ENCODE data around the gene GARNL3.

GARNL3 gene

GRCh38 chr9:127388037-127388855 lies 123.7 kb downstream of the GARNL3 start:
- peak; percentile 69 for DNase-seq (ENCODE audit: low read depth)

GRCh38 chr9:127388856-127389238 lies 124.3 kb downstream of the GARNL3 start:
- DNase-seq (ENCODE audit: low read depth), result no peak

- no peak for DNase-seq (ENCODE audit: low read depth)
These were observed 125.0 kb downstream of the GARNL3 start for GRCh38 chr9:127389381-127390247.

- DNase-seq (ENCODE audit: low read depth), result no peak
These were observed 125.6 kb downstream of the GARNL3 start for GRCh38 chr9:127390248-127390545.

GRCh38 chr9:127390563-127390962 lies 126.0 kb downstream of the GARNL3 start:
- DNase-seq (ENCODE audit: low read depth), result no peak

GRCh38 chr9:127392166-127392565 lies 127.6 kb downstream of the GARNL3 start:
- DNase-seq (ENCODE audit: low read depth), result no peak

GRCh38 chr9:127392976-127393375 lies 128.4 kb downstream of the GARNL3 start:
- no peak for DNase-seq (ENCODE audit: low read depth)

GRCh38 chr9:127393645-127394044 lies 129.1 kb downstream of the GARNL3 start:
- DNase-seq (ENCODE audit: low read depth), result no peak

- no peak for DNase-seq (ENCODE audit: low read depth)
These were observed 131.1 kb downstream of the GARNL3 start for GRCh38 chr9:127395497-127396252.

- no peak for DNase-seq (ENCODE audit: low read depth)
These were observed 131.8 kb downstream of the GARNL3 start for GRCh38 chr9:127396253-127396807.

GRCh38 chr9:127396808-127397645 lies 132.5 kb downstream of the GARNL3 start, which contains the start of gene SLC2A8:
SLC2A8 (plus strand) TSS chr9:127397169; CDS start chr9:127397231, 62 bp downstream.
- peak; percentile 79 for DNase-seq (ENCODE audit: low read depth)

- DNase-seq (ENCODE audit: low read depth), result no peak
These were observed 133.2 kb downstream of the GARNL3 start for GRCh38 chr9:127397646-127398274.

- no peak for DNase-seq (ENCODE audit: low read depth)
These were observed 133.7 kb downstream of the GARNL3 start for GRCh38 chr9:127398275-127398647.

GRCh38 chr9:127398715-127399400 lies 134.3 kb downstream of the GARNL3 start:
- no peak for DNase-seq (ENCODE audit: low read depth)

GRCh38 chr9:127399736-127400269 lies 135.2 kb downstream of the GARNL3 start:
- no peak for DNase-seq (ENCODE audit: low read depth)

GRCh38 chr9:127402401-127403090 lies 138.0 kb downstream of the GARNL3 start:
- DNase-seq (ENCODE audit: low read depth), result no peak

- DNase-seq (ENCODE audit: low read depth), result no peak
These were observed 139.1 kb downstream of the GARNL3 start for GRCh38 chr9:127403507-127404192.

- no peak for DNase-seq (ENCODE audit: low read depth)
These were observed 140.1 kb downstream of the GARNL3 start for GRCh38 chr9:127404631-127405030.

Data from stimulated activated CD8-positive, alpha-beta memory T cell treated with anti-CD3 and anti-CD28 coated beads, Interleukin-12 subunit alpha, Interleukin-12 subunit beta, amount 100 ng/mL, for 4 hours (primary cell).